Fibroblast of peridontal ligament (primary cell): ENCODE data around the gene UNC45B.
"Not testable (repeated sequence)": the region's sequence is repeated elsewhere in the genome, so short reads cannot be mapped to it uniquely, and the experiment has no call there.

Experiments used
- DNase-seq: peaks from one replicate; pipeline ENCODE4 v3.0.0-alpha.2; 2010; ENCODE audit errors: extremely low read depth

Gene UNC45B

DNA sequence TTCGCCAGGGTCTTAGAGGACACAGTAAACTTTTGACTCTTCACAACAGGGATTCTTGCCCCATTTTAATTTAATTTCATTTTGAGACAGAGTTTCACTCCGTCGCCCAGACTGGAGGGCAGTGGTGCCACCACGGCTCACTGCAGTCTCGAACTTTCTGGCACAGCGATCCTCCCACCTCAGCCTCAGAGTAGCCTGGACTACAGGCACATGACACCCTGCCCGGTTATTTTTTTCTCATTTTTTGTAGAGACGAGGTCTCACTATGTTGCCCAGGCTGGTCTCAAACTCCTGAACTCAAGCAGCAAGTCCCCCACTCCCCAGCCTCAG lies 5.2 kb upstream of the UNC45B start:
- DNase-seq = no peak

- DNase-seq = no peak
These were observed 2.8 kb upstream of the UNC45B start for GRCh38 chr17:35144840-35145239.

DNA sequence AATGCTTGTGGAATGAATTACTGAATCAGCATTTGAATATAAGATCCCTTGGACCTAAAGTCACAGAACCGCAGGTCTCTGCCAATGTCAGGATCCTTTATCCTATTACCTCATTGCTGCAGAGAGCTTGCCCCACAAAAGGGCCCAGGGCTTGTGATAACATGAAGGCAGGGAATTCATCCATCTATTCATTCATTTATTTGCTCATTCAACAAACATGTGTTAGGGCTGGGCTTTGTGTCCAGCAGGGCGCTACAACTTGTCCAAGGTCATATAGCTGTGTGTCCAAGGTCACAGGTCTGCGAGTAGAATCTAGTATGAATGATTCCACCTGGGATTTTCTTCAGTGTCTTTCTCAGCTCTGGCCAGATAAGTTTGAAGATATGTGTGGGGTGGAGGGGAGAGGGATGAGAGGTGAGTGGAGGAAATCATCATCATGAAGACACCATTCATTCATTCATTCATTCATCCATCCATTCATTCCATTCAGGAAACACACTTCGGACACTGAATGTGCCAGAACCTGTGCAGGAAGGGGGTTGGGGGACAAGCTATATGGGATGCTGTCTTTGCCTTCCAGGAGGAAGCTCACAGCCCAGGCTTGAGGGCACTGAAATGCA lies 1.3 kb upstream of the UNC45B start:
- DNase-seq = no peak

- no peak for DNase-seq
These were observed 527 bp downstream of the UNC45B start for GRCh38 chr17:35148144-35148543.

DNA sequence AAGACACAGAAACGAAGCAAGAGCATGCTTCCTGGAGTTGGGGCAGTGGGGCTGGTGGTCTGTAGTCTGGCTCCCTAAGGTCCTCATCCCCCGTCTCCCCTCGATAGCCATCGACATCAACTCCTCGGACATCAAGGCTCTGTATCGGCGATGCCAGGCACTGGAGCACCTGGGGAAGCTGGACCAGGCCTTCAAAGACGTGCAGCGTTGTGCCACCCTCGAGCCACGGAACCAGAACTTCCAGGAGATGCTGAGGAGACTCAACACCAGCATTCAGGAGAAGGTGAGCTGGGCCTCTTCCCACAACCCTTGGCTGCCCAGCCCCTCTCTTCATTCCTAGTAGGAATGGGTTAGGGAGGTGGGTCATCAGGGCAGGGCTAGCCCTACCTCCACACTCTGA lies 2.3 kb downstream of the UNC45B start:
- no peak for DNase-seq

GRCh38 chr17:35151080-35151479 lies 3.5 kb downstream of the UNC45B start:
- not testable (repeated sequence) for DNase-seq

- no peak for DNase-seq
These were observed 5.0 kb downstream of the UNC45B start for GRCh38 chr17:35152421-35153140.

DNA sequence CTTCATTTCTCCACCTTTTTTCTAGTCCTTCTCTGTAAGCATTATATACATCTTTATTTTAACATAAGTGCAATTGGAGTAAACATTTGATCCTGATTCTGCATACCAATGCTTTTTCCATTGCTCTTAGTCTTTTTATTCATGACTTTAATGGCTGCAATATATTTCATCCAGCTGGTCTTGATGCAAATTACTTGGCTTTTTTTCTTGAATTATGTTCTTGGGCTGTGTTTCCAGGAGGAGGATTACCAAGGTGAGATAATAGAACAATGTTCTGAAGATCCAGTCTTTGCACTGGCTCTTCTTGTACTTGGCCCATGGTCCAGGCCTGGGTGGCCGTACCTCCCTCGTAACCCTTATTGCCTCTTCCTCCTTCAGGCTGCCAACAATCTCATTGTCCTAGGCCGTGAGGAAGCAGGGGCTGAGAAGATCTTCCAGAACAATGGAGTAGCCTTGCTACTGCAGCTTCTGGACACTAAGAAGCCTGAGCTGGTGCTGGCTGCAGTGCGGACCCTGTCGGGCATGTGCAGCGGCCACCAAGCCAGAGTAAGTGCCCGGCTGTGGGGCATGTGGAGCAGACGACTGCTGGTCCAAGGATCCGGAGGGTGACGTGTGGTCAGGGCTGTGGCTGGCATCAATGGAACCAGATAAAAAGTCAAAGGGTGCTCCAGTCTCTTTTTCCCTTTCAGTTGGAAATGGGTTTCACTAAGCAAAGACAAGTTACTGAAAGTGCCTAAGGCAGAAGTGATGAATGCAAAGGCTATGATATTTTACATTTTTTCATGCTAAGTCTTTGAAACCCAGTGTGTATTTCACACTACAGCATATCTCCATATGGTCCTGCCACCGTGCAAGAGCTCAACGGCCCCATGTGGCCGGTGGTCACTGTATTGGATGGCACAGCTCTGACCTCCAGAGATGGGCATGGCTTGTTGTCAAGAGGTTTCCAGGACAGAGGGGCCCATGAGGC lies 6.9 kb downstream of the UNC45B start:
- no peak for DNase-seq

DNA sequence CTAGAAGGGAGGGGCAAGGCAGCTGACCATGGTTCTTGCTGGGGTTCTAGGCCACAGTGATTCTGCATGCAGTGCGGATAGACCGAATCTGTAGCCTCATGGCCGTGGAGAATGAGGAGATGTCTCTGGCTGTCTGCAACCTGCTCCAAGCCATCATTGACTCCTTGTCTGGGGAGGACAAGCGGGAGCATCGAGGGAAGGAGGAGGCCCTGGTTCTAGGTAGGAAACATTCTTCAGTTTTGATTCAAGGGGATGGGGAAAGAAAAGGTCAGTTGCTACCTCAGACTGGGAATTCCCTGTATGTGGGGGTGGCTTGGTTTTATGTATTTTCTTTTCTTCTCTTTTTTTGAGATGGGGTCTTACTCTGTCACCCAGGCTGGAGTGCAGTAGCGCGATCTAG lies 7.6 kb downstream of the UNC45B start:
- DNase-seq = no peak

DNA sequence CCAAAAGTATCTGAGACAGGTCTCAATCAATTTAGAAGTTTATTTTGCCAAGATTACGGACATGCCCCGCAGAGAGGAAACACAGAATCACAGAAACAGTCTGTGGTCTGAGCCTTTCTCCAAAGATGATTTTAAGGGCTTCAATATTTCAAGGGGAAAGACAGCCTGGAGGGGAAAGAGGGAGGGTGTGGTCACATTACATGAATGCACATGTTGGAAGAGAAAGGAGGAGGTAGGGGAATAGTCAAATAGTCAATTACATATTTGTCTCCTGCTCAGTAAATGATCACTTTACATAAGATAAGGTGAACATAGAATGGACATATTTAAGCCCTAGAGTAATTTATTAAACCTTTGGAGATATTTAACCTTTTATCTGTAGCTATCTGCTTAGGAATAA lies 12.3 kb downstream of the UNC45B start:
- no peak for DNase-seq

GRCh38 chr17:35160354-35161201 lies 13.0 kb downstream of the UNC45B start:
- DNase-seq = no peak

DNA sequence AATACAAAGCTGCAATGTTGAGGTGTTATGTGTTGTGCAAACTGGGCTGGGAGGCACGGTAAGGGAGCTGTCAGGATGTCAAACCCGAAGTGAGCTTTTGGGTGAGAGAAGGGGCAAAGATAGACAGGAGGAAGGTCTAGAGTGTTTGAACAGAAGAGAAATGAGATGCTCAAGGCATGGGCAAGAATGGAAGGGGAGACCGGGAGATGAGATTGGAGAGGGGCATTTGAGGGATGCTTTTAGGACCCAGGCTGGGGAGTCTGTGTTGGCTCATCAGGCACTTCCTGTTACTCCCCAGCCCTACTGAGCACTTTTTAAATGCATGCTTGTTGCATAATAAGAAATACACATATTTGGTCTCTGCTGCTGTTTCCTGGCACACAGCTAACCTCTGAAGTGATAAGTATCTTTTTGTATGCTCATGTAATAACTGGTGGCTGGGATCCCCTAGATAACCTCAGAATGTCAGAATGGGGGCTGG lies 13.7 kb downstream of the UNC45B start:
- no peak for DNase-seq

GRCh38 chr17:35162755-35163154 lies 15.1 kb downstream of the UNC45B start:
- no peak for DNase-seq

- no peak for DNase-seq
These were observed 16.3 kb downstream of the UNC45B start for GRCh38 chr17:35163886-35164285.

DNA sequence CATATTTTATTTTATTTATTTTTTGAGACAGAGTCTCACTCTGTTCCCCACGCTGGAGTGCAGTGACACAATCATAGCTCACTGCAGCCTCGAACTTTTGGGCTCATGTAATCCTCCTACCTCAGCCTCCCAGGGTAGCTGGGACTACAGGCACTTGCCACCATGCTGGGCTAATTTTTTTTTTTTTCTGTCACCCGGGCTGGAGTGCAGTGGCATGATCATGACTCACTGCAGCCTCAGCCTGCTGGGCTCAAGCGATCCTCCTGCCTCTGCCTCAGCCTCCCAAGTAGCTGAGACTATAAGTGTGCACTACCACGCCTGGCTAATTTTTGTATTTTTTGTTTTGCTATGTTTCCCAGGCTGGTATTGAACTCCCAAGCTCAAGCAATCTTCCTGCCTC lies 17.1 kb downstream of the UNC45B start:
- DNase-seq = no peak

GRCh38 chr17:35166526-35166925 lies 18.9 kb downstream of the UNC45B start:
- no peak for DNase-seq

- no peak for DNase-seq
These were observed 19.4 kb downstream of the UNC45B start for GRCh38 chr17:35167046-35167445.

DNA sequence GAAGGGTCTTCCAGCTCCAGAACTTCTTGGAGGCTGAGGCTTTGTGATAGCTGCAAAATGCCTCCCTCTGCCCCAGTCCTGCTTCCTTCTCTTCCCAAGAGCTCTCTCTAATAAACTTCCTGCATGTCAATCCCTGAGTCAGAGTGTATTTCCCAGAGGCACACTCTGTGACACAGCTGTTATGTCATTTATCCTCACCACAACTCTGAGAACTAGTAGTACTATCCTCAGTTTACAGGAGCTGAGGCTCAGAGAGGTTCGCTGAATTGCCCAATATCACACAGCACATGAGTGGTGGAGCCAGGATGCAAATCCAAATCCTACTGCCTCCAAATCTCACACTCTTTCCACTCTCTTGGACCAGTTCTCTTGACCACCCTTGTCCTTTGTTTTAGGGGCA lies 20.0 kb downstream of the UNC45B start:
- peak; percentile 30 for DNase-seq

- DNase-seq = no peak
These were observed 22.3 kb downstream of the UNC45B start for GRCh38 chr17:35169835-35170363.

- DNase-seq = peak; percentile 73
These were observed 23.6 kb downstream of the UNC45B start for GRCh38 chr17:35170968-35171771.
